Measurements from ENCODE around the gene ZSCAN31.

Gene ZSCAN31

DNA sequence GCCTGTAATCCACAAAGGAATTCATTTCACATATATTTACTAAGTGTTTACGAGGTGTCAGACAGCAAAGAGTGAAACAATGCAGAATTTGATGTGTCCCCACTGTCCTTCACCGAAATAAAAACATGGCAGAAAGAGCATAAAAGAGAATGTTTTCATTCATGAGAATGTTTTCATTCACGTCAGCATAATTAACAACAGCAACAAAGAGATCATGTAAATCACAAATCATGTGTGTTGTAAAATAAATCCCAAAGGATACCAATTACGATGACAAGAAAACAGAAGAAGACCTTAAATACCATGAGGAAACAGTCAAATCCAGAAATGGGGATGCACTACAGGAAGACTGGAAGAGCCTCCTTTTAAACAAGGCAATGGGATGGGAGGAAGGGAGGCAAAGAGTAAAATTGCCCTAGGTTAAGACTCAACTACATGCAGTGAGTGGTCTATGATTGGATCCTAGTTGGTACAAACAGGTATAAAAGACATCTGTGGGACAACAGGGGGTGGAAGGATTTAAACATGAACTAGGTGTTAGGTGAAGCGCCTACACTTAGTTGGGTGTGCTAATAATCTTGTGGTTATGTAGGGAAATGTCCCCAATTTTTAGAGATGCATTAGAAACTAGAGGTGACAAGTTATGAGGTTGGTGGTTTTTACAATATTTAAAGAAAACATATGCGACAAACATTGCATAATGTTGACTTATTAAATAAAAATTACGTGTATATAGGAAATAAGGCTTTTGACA is 1.5 kb downstream of the ZSCAN31 start:
- H4K20me1 ChIP-seq (ENCODE audit: control insufficient read depth, insufficient read depth, low read depth, low read length), result no peaks in the 10 kb centered on the region
- H3K9me3 ChIP-seq (ENCODE audit: control insufficient read depth, insufficient read depth, low read length), result 0 out of 2 replicates have a peak, but pooled peaks cover 3% of the 10 kb centered on the region
- TF ChIP-seq EZH2phosphoT487 (IDR thresholded peaks at IDR 0.05; ENCODE audit: borderline replicate concordance, low read length), result no peak
- TF ChIP-seq, protein P1, sequence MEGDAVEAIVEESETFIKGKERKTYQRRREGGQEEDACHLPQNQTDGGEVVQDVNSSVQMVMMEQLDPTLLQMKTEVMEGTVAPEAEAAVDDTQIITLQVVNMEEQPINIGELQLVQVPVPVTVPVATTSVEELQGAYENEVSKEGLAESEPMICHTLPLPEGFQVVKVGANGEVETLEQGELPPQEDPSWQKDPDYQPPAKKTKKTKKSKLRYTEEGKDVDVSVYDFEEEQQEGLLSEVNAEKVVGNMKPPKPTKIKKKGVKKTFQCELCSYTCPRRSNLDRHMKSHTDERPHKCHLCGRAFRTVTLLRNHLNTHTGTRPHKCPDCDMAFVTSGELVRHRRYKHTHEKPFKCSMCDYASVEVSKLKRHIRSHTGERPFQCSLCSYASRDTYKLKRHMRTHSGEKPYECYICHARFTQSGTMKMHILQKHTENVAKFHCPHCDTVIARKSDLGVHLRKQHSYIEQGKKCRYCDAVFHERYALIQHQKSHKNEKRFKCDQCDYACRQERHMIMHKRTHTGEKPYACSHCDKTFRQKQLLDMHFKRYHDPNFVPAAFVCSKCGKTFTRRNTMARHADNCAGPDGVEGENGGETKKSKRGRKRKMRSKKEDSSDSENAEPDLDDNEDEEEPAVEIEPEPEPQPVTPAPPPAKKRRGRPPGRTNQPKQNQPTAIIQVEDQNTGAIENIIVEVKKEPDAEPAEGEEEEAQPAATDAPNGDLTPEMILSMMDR (IDR thresholded peaks at IDR 0.05; ENCODE audit: low read depth, low read length, poor library complexity, severe bottlenecking), result no peak
- peak overlapping the region; percentile 97 for H3K4me2 ChIP-seq (ENCODE audit: low read length)
- H3K27me3 ChIP-seq (ENCODE audit: control insufficient read depth, low read length), result no peaks in the 10 kb centered on the region
- H3K9me2 ChIP-seq (replicated peaks; ENCODE audit: control insufficient read depth, low read length), result no peaks in the 10 kb centered on the region
- H3K79me2 ChIP-seq (ENCODE audit: control insufficient read depth, low read length), result no peaks in the 10 kb centered on the region
- peak overlapping the region; percentile 87 for H3K4me3 ChIP-seq (ENCODE audit: low read length)
- peaks cover 16% of the 10 kb centered on the region for H3F3A ChIP-seq (ENCODE audit: control insufficient read depth, insufficient read depth)
- peaks cover 36% of the 10 kb centered on the region for H3K4me1 ChIP-seq (ENCODE audit: control insufficient read depth, low read length)
- no peaks in the 10 kb centered on the region for H3K36me3 ChIP-seq (ENCODE audit: control insufficient read depth, low read length)
- no peak overlapping the region for H3K27ac ChIP-seq (ENCODE audit: low read depth, low read length)

DNA sequence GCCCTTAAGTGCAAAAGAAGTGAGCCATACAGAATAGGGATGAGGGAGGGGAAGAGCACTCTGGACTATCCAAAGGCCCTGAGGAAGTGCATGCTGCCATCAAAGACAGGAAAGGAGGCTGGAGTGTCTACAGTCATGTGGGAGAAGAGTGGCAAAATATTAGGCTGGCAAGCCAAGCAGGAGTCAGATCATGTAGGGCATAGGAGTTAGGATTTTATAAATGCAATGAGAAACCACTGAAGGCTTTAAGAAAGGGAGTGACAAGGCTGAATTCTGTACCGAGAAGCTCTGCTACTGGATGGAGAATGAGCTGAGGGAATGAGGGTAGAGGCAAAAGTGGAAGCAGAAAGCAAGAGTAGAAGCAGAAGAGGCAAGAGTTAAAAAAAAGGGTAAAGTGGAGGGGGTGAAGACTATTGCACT is 2.3 kb downstream of the ZSCAN31 start:
- Histone ChIP-seq H3K4me2 (ENCODE audit: low read length) (no peak overlapping the region), H3K9me3 (ENCODE audit: control insufficient read depth, insufficient read depth, low read length) (peaks cover 6% of the 10 kb centered on the region; the same call in 1 of the 2 replicates), H3K4me3 (ENCODE audit: low read length) (no peak overlapping the region), H3K9me2 (replicated peaks; ENCODE audit: control insufficient read depth, low read length) (no peaks in the 10 kb centered on the region), H3K27ac (ENCODE audit: low read depth, low read length) (no peak overlapping the region), H3K27me3 (ENCODE audit: control insufficient read depth, low read length) (no peaks in the 10 kb centered on the region), H3K4me1 (ENCODE audit: control insufficient read depth, low read length) (peaks cover 36% of the 10 kb centered on the region), H4K20me1 (ENCODE audit: control insufficient read depth, insufficient read depth, low read depth, low read length) (no peaks in the 10 kb centered on the region), H3K79me2 (ENCODE audit: control insufficient read depth, low read length) (no peaks in the 10 kb centered on the region), H3K36me3 (ENCODE audit: control insufficient read depth, low read length) (no peaks in the 10 kb centered on the region), H3F3A (ENCODE audit: control insufficient read depth, insufficient read depth) (peaks cover 16% of the 10 kb centered on the region)
- TF ChIP-seq, protein P1 (IDR thresholded peaks at IDR 0.05; ENCODE audit: low read depth, low read length, poor library complexity, severe bottlenecking), result no peak
- TF ChIP-seq EZH2phosphoT487 (IDR thresholded peaks at IDR 0.05; ENCODE audit: borderline replicate concordance, low read length), result no peak

DNA sequence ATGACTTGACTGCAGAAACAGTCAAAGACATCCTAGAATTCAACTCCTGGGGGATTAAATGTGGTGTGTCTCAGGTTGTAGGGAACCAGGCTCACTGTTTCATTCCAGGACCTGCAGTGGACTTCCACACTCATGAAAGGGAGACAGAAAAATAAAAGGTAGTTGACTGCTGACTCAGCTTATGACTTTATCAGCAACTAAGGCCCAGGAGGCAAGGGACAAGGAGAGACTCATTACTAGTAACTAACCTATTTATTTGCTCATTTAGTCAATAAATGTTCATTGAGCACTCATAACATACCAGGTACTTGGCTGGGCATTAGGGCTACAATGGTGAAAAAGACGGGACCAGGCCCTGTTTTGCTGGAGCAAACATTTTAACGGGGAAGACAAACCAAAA is 2.9 kb downstream of the ZSCAN31 start:
- Histone ChIP-seq H4K20me1 (ENCODE audit: control insufficient read depth, insufficient read depth, low read depth, low read length) (no peaks in the 10 kb centered on the region), H3K4me1 (ENCODE audit: control insufficient read depth, low read length) (peaks cover 36% of the 10 kb centered on the region), H3K36me3 (ENCODE audit: control insufficient read depth, low read length) (no peaks in the 10 kb centered on the region), H3K9me2 (replicated peaks; ENCODE audit: control insufficient read depth, low read length) (no peaks in the 10 kb centered on the region), H3K27ac (ENCODE audit: low read depth, low read length) (no peak overlapping the region), H3K79me2 (ENCODE audit: control insufficient read depth, low read length) (no peaks in the 10 kb centered on the region), H3K9me3 (ENCODE audit: control insufficient read depth, insufficient read depth, low read length) (peaks cover 6% of the 10 kb centered on the region; the same call in 1 of the 2 replicates), H3K27me3 (ENCODE audit: control insufficient read depth, low read length) (no peaks in the 10 kb centered on the region), H3K4me2 (ENCODE audit: low read length) (no peak overlapping the region), H3F3A (ENCODE audit: control insufficient read depth, insufficient read depth) (peaks cover 16% of the 10 kb centered on the region), H3K4me3 (ENCODE audit: low read length) (no peak overlapping the region)
- TF ChIP-seq, protein P1 (IDR thresholded peaks at IDR 0.05; ENCODE audit: low read depth, low read length, poor library complexity, severe bottlenecking), result no peak
- no peak for TF ChIP-seq EZH2phosphoT487 (IDR thresholded peaks at IDR 0.05; ENCODE audit: borderline replicate concordance, low read length)
